Endothelial cell of umbilical vein (primary cell): ENCODE data around the gene MIER2. TPM values are rescaled to one million over a fixed set of nuclear protein-coding genes. Genes with fewer than 3 reads are reported as not detected.

Source experiments
- BruUV-seq: library from RNA; stranded (reverse); fragments of 400-500 nt; replicated peaks from 2 replicates; lab custom pipeline; 2021; lab: Mats Ljungman, UMichigan
- CTCF ChIA-PET: fragments of 300-600, 350-600 bp; sonication (Branson Sonifier 250); formaldehyde crosslinking; loops from one replicate; lab custom pipeline; 2021; ENCODE audit warnings: antibody characterized with exemption, inconsistent platforms; lab: Charles Lee
- POLR2A ChIA-PET: fragments of 300-600, 350-600 bp; sonication (Branson Sonifier 250); formaldehyde crosslinking; loops from one replicate; lab custom pipeline; 2021; ENCODE audit warnings: antibody characterized with exemption, inconsistent platforms; lab: Charles Lee
- DNase-seq: peaks from one replicate; pipeline ENCODE4 v3.0.0-alpha.2; 2011; ENCODE audit warnings: low read depth, low spot score
- FAIRE-seq: peaks from 2 replicates; lab custom pipeline; 2011; peaks lifted over from hg19 to GRCh38; lab: Jason Lieb, UNC
- H2AFZ ChIP-seq: 2 replicates; pipeline ENCODE4 v1.6.0; 2012; ENCODE audit warnings: low read depth, low read length, control low read depth, inconsistent platforms
- H3K27ac ChIP-seq: 2 replicates; pipeline ENCODE4 v1.5.1; 2011; ENCODE audit warnings: low read depth, mild to moderate bottlenecking, control low read depth, low read length, moderate library complexity; ENCODE audit not compliant: insufficient read depth
- H3K27me3 ChIP-seq, 2 experiments: 2 replicates each; pipeline versions ENCODE4 v1.6.0 to v1.6.1; 2011; ENCODE audit warnings: low read length in 2 of 2, mixed read lengths in 1 of 2; ENCODE audit not compliant: control insufficient read depth in 2 of 2, insufficient read depth in 2 of 2
- H3K36me3 ChIP-seq, 2 experiments: 2 replicates in 1 of 2; 3 replicates in 1 of 2; pipeline ENCODE4 v1.5.1; 2011; ENCODE audit warnings: low read length in 2 of 2, mild to moderate bottlenecking in 1 of 2, moderate library complexity in 1 of 2; ENCODE audit not compliant: control insufficient read depth in 2 of 2, insufficient read depth in 2 of 2; ENCODE audit errors: extremely low read depth in 1 of 2
- H3K4me1 ChIP-seq: 3 replicates; pipeline ENCODE4 v1.5.1; 2011; ENCODE audit warnings: mild to moderate bottlenecking, low read length; ENCODE audit not compliant: control insufficient read depth, insufficient read depth; ENCODE audit errors: extremely low read depth
- H3K4me2 ChIP-seq: 2 replicates; pipeline ENCODE4 v1.6.1; 2011; ENCODE audit warnings: low read length, control low read depth, mixed read lengths; ENCODE audit not compliant: insufficient read depth
- H3K4me3 ChIP-seq, 3 experiments: fragments of 200-600 bp in 1 of 3; sonication (generic), shearing (Covaris generic) in 1 of 3; replicated peaks in 1 of 3; 2 replicates each; pipeline ENCODE4 v1.5.1; 2011 to 2016; ENCODE audit warnings: control low read depth in 3 of 3, low read length in 3 of 3, mild to moderate bottlenecking in 2 of 3, inconsistent platforms in 1 of 3, low read depth in 1 of 3, moderate library complexity in 1 of 3; ENCODE audit not compliant: insufficient read depth in 1 of 3
- H3K79me2 ChIP-seq: 2 replicates; pipeline ENCODE4 v1.6.0; 2012; ENCODE audit warnings: low read length, inconsistent platforms; ENCODE audit not compliant: control insufficient read depth, insufficient read depth
- H3K9ac ChIP-seq: replicated peaks from 2 replicates; pipeline ENCODE3; 2011; ENCODE audit warnings: low read length, control low read depth; ENCODE audit not compliant: insufficient read depth; ENCODE audit errors: extremely low read depth
- H3K9me1 ChIP-seq: replicated peaks from 3 replicates; pipeline ENCODE4 v1.6.0; 2011; ENCODE audit warnings: mild to moderate bottlenecking, low read length; ENCODE audit not compliant: control insufficient read depth, insufficient read depth; ENCODE audit errors: extremely low read depth
- H3K9me3 ChIP-seq: replicated peaks from 2 replicates; pipeline ENCODE4 v1.5.1; 2012; ENCODE audit warnings: low read length, inconsistent platforms; ENCODE audit not compliant: control insufficient read depth, insufficient read depth
- H4K20me1 ChIP-seq: replicated peaks from 2 replicates; pipeline ENCODE3; 2011; ENCODE audit warnings: mild to moderate bottlenecking, low read length; ENCODE audit not compliant: control insufficient read depth, insufficient read depth; ENCODE audit errors: extremely low read depth
- CTCF ChIP-seq, 2 donors: IDR thresholded peaks; 1 replicate in 1 of 2; 2 replicates in 1 of 2; pipeline ENCODE4 v1.5.1; 2011; ENCODE audit warnings: low read length in 2 of 2, mild to moderate bottlenecking in 2 of 2, moderate library complexity in 2 of 2, control low read depth in 1 of 2, inconsistent platforms in 1 of 2, low read depth in 1 of 2; ENCODE audit not compliant: insufficient read depth in 1 of 2; ENCODE audit errors: extremely low read depth in 1 of 2
- EZH2 ChIP-seq: IDR thresholded peaks from 2 replicates; pipeline ENCODE4 v1.6.1; 2012; ENCODE audit warnings: borderline replicate concordance, low read depth, mild to moderate bottlenecking, moderate library complexity, low read length, inconsistent platforms; ENCODE audit not compliant: severe bottlenecking
- FOS ChIP-seq: IDR thresholded peaks from 2 replicates; pipeline ENCODE4 v1.6.1; 2011; ENCODE audit warnings: mild to moderate bottlenecking, low read length, moderate library complexity, borderline replicate concordance; ENCODE audit not compliant: insufficient read depth
- GATA2 ChIP-seq: IDR thresholded peaks from 2 replicates; pipeline ENCODE4 v1.7.0; 2011; ENCODE audit warnings: low read depth, mild to moderate bottlenecking, moderate library complexity, mixed read lengths, low read length; ENCODE audit not compliant: insufficient read length, insufficient read depth
- JUN ChIP-seq: IDR thresholded peaks from 2 replicates; pipeline ENCODE4 v1.6.1; 2011; ENCODE audit warnings: borderline replicate concordance, low read depth; ENCODE audit not compliant: insufficient read length, insufficient read depth
- MAX ChIP-seq: IDR thresholded peaks from 2 replicates; pipeline ENCODE4 v1.6.1; 2011; ENCODE audit not compliant: insufficient read depth, insufficient read length
- MYC ChIP-seq: IDR thresholded peaks from one replicate; pipeline ENCODE4 v1.6.1; 2011; ENCODE audit warnings: mild to moderate bottlenecking, low read depth, low read length
- POLR2A ChIP-seq: IDR thresholded peaks from 2 replicates; pipeline ENCODE4 v1.6.1; 2012; ENCODE audit warnings: low read depth, mild to moderate bottlenecking, control low read depth, low read length
- POLR2AphosphoS5 ChIP-seq: IDR thresholded peaks from 2 replicates; pipeline ENCODE4 v1.6.1; 2012; ENCODE audit warnings: low read depth, mild to moderate bottlenecking, control low read depth, low read length, moderate library complexity; ENCODE audit not compliant: insufficient read depth
- dilution Hi-C: fragments of 300-500 bp; cut with MboI; formaldehyde crosslinking; loops from one replicate; pipeline ENCODE4 v1.15.0; 2019; ENCODE audit warnings: low sequenced_read_pairs; ENCODE audit not compliant: extremely low pct_ligation_motif_present
- intact Hi-C: fragments of 100-400 bp; cut with micrococcal nuclease; formaldehyde crosslinking; loops from one replicate; pipeline ENCODE4 v1.10.0; 2022
- polyA plus RNA-seq, 4 experiments: library from polyadenylated mRNA; depleted of rRNA in 3 of 4; stranded (reverse) in 3 of 4; unstranded in 1 of 4; fragments of >200 nt; gene quantifications; 2 replicates each; pipeline versions ENCODE4 v1.2.1 to v1.2.3, GENCODE V29; 2011 to 2012; ENCODE audit warnings: missing spikeins in 1 of 4
- total RNA-seq: library from RNA; stranded (reverse); gene quantifications from 2 replicates; pipeline ENCODE4 v1.2.3, GENCODE V29; 2021

MIER2 gene
- total and polyA plus RNA-seq, 2 donors (not counting 3 experiments of a cell fraction or from before 2014, with no cell fraction given) = 20.3 to 44.9 TPM

DNA sequence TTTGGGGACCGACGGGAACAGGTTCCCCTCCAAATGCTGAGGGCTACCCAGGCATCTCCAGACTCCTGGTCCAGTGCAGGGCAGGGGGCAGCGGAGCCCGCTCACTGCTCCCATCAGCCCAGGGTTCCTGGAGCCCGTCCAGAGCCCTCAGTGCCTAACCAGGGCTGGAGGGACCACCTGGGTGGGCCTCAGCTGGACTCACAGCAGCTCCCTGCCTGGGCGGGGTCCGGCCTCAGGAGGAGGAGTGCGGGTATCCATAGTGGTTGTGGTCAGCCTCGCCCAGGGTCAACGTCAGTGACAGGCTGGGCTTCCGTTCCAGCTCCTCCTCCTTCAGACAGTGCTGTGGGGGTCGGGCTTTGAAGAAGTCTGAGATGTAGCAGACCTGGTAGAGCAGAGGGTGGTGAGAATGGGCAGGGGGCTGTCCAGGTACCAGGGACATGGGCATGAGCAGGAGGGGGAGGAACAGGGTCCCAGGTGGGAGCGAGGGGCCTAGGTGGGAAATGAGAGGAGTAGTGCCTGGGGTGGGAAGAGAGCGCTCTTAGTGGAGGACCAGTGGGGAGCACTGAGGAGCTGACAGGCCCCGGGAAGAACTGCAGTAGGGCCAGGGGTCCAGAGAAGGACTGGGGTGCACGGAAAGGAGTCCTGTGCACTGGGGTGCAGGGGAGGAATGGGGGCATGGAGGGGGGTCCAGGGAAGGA lies 63.3 kb downstream of the MIER2 start:
- FAIRE-seq (no peak), DNase-seq (no peak)
- Histone ChIP-seq H3K4me3 (no peak overlapping the region), H3K27ac (no peak overlapping the region), H3K36me3 (no peaks in the 10 kb centered on the region), H3K79me2 (no peaks in the 10 kb centered on the region), H3K9ac (no peak overlapping the region), H3K4me1 (no peaks in the 10 kb centered on the region), H4K20me1 (no peaks in the 10 kb centered on the region), H3K9me3 (no peaks in the 10 kb centered on the region), H2AFZ (no peak overlapping the region), H3K4me2 (no peak overlapping the region), H3K27me3 (no peaks in the 10 kb centered on the region), H3K9me1 (no peaks in the 10 kb centered on the region)
- no peak for TF ChIP-seq POLR2AphosphoS5
- TF ChIP-seq POLR2A = no peak
- BruUV-seq = no TSS peak
- intact Hi-C loops (no loop called here), dilution Hi-C loops (no loop called here)
- CTCF ChIA-PET = interaction anchor here (1.3 kb wide), 1 partner anchor 9 kb away, joined by 4 read pairs; no protein-coding TSS in a partner anchor
- POLR2A ChIA-PET = no interaction called here

- no peak for TF ChIP-seq EZH2
- no peak for TF ChIP-seq CTCF (IDR thresholded peaks at IDR 0.05; ENCODE audit: extremely low read depth in 1 of 2, insufficient read depth in 1 of 2, low read depth in 1 of 2, low read length in 2 of 2)
- TF ChIP-seq FOS = no peak
- no peak for TF ChIP-seq GATA2
- TF ChIP-seq POLR2AphosphoS5 = no peak
- no peak for TF ChIP-seq JUN
- TF ChIP-seq MYC = no peak
- TF ChIP-seq POLR2A = no peak
- TF ChIP-seq MAX = no peak
- Histone ChIP-seq H3K4me1 (no peaks in the 10 kb centered on the region), H3K79me2 (no peaks in the 10 kb centered on the region), H3K9me1 (no peaks in the 10 kb centered on the region), H3K27me3 (no peaks in the 10 kb centered on the region), H2AFZ (no peak overlapping the region), H3K4me2 (no peak overlapping the region), H3K9me3 (no peaks in the 10 kb centered on the region), H4K20me1 (no peaks in the 10 kb centered on the region), H3K4me3 (no peak overlapping the region), H3K36me3 (no peaks in the 10 kb centered on the region), H3K27ac (no peak overlapping the region), H3K9ac (no peak overlapping the region)
- intact Hi-C loops (no loop called here), dilution Hi-C loops (no loop called here)
- ChIA-PET CTCF (interaction anchor here (1.3 kb wide), 1 partner anchor 9 kb away, joined by 4 read pairs; no protein-coding TSS in a partner anchor), POLR2A (interaction anchor here (0.6 kb wide), 1 partner anchor 226 kb away, joined by 3 read pairs; no protein-coding TSS in a partner anchor)
- FAIRE-seq (no peak), DNase-seq (no peak)
- no TSS peak for BruUV-seq
These were observed 64.0 kb downstream of the MIER2 start for GRCh38 chr19:280541-281009.
